NCI-H82 treated with DMSO at 0.1 percent for 48 hours (cell line): ENCODE measurements around the gene NTN5.
"Not testable (repeated sequence)": the region's sequence is repeated elsewhere in the genome, so short reads cannot be mapped to it uniquely, and the experiment has no call there.

Experiments
- DNase-seq: peaks from one replicate; lab custom pipeline; 2025; ENCODE audit not compliant: unreplicated experiment; lab: John Stamatoyannopoulos, UW

NTN5 gene

DNA sequence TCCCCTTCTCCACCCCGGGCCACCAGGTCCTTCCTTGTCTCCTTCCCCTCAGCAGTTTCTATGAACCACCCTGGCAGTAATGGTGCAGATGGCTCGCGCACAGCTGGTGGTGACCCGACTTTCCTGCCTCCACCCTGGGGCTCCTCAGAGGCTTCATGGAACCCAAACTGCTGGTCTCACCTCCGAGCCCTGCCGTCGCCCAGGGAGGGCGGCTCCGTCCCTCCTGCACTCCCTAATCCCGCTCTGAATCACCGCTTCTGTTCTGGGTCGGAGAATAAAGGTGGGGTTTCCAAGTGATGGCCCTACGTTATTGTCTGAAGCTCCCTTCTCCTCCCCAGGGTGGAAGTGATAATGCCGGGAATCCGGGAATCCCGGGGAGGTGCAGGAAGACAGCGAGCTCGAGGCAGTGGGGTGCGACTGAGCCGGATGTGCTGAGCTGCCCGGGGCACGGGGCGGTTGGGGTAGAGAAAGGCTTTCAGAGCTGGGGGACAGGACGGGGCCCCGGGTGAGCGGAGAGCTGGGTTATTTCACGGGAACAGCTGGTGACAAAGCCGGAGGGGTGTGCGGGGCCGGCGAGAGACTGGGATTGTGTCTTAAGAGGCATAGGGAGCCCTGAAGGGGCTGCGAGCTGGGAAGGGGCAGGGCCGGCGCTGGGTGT, 23.7 kb upstream of the NTN5 start:
- DNase-seq = no peak

GRCh38 chr19:48695743-48696352, 23.0 kb upstream of the NTN5 start, which contains the start of gene FUT2:
TSS of gene FUT2 (plus strand) at chr19:48695971. CDS start at chr19:48702957, 6,986 bp downstream.
- DNase-seq = no peak

DNA sequence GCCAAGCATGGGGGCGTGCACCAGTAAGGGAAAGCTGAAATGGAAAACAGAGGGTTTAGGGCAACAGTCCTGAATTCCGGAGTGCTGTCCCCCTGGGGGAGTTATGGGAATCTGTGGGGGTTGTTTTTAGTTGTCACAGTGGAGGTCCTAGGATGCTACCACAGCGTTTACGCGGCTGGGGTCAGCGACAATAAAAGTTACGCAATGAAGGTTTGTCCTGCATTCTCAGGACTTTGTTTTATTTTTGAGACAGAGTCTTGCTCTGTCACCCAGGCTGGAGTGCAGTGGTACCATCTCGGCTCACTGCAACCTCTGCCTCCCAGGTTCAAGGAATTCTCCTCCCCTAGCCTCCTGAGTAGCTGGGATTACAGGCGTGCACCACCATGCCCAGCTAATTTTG, 20.8 kb upstream of the NTN5 start:
- not testable (repeated sequence) for DNase-seq

DNA sequence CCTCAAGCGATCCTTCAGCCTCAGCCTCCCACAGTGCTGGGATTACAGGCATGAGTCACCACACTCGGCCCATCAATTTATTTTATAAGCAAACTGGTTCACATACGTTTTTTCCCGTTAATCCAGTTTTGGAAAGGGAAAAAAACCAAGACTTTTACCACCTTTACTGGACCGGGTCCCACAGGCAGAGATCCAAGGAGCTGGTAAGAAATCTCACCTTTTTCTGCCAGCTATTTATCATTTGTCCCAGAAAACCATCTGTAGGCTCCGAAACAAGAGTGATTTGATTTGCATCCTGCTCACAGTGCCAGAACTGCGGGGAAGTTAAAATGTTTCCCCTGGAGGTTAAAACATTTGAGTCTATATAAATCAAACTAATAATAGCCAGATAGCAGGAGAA, 16.6 kb upstream of the NTN5 start:
- no peak for DNase-seq

DNA sequence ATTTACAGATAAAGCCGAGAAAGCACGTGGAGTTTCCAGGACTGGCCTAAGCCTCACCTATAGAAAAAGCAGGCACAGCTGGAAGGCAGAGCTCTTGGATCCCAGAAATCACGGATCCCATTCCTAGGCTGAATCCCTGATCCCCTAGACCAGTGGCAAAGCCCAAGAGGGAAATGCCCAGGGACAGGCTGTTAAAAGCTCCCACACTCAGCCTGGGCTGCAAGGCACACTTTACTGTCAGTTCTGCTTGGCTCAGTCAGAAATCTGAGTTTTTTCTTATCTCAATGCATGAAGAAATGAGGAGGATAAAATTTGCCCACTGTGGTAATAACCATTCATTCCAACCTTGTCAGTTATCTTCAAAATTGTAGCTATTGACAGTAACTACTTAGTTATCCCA, 15.0 kb upstream of the NTN5 start:
- peak; percentile 61 for DNase-seq

DNA sequence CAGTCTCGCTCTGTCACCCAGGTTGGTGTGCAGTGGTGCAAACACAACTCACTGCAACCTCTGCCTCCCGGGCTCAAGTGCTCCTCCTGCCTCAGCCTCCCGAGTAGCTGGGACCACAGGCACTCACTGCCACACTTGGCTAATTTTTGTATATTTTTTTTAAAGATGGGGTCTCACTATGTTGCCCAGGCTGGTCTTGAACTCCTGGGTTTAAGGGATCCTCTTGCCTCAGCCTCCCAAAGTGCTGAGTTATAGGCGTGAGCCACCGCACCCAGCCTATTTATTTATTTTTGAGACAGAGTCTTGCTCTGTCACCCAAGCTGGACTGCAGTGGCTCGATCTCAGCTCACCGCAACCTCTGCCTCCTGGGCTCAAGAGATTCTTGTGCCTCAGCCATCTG, 13.8 kb upstream of the NTN5 start:
- not testable (repeated sequence) for DNase-seq

DNA sequence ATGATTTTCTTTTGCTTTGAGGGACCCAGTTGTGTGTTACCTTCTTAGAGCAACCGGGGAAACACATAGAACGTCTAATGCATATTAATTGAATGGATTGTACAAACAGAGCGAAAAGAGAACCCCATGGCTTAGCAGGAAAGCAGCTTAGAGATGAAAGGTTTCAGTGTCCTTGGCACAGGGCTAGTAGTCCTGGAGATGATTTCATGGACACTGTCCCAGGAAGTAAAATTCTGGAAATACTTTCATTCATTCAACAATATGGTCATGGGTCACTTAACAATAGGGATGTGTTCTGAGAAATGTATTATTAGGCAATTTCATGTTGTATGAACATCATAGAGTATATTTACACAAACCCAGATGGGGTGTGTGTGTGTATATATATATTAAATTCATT, 13.3 kb upstream of the NTN5 start:
- peak; percentile 31 for DNase-seq

DNA sequence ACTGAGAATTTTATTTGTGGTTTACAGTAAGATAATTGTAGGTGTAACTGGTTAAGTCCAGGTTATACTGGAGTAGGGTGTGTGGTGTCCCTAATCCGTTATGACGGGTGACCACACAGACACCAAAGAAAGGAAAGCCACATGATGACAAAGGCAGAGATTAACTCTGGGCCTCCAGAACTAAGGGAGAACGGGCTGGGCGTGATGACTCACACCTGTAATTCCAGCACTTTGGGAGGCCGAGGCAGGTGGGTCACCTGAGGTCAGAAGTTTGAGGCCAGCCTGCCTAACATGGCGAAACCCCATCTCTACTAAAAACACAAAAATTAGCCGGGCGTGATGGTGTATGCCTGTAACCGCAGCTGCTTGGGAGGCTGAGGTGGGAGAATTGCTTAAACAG, 12.8 kb upstream of the NTN5 start:
- DNase-seq = no peak

DNA sequence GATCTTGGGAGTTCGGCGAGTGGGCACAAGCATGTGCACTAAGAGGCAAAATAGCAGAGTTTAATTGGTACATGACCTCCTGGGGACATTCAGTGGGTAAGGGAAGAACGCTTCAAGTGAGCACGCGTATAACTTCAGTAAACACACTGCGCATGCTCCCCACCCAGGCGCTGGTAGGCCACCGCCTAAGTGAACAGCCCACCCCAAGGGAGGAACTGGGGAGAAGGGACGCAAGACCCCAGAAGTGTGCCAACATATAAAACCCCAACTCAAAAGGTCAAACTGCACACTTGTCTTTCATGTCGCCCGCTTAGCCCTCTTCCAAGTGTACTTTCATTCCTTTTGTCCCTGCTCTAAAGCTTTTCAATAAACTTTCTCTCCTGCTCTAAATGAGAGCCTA, 10.5 kb upstream of the NTN5 start:
- DNase-seq = no peak

DNA sequence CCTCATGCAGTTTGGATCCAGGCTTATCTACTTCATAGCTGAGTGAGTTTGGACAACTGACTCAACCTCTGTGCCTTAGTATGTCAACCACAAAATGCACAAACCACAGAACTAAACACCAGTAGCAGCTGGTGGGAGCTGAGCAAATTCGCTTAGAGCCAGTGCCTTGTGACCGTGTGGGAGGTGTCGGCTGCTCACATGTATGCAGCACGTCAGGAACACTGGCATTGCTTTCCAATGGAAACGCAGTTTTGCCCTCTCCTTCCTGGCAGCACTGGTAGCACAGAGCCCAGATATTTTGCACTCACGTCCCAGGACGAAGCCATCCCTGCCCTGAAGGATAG, 8.3 kb upstream of the NTN5 start:
- no peak for DNase-seq

GRCh38 chr19:48680436-48681126, 7.8 kb upstream of the NTN5 start:
- DNase-seq = no peak

DNA sequence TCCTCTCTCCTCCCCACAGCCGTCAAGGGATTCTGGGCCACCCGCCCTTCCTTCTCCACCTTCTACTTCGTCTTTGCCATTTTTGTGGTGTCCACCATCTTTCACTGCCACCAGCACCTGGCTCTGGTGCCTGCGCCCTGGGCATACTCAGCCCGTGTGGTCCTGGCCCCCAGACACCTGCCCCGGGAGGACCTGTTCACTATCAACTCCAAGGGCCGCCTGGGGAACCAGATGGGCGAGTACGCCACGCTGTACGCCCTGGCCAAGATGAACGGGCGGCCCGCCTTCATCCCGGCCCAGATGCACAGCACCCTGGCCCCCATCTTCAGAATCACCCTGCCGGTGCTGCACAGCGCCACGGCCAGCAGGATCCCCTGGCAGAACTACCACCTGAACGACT, 7.2 kb upstream of the NTN5 start:
- DNase-seq = not testable (repeated sequence)

- no peak for DNase-seq
These were observed 5.4 kb upstream of the NTN5 start for GRCh38 chr19:48678201-48678600.

DNA sequence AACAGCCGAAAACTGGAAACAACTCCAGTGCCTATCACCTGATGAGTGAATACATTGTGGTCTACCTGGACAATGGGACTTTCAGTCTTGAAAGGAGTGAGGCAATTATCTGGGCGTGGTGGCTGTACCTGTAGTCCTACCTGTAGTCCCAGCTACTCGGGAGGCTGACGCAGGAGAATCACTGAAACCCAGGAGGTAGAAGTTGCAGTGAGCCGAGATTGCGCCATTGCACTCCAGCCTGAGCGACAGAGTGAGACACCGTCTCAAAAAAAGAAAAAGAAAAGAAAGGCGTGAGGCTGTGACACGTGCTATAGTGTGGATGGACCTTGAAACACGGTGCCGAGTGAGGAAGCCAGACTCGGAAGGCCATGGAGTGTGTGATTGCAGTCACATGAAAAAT, 4.1 kb upstream of the NTN5 start:
- DNase-seq = no peak

DNA sequence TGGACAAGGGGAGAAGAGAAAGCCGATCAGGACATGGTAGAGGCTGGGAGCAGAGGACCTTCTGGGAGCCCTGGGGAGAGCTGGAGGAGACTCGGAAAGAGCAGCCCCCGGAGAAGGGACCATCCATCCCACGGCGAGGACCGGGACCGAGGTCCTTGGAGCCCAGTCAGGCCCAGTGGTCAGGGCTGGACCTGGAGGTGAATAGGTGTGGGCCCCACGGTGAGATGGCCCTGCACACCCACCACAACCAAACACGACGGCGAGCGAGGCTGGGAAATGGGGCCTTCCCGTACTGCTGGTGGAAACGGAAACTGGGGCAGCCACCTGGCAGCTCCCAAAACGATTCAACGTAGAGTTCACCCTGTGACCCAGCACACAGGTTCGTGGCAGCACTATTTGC, 3.7 kb upstream of the NTN5 start:
- no peak for DNase-seq

- peak; percentile 69 for DNase-seq
These were observed 2.4 kb upstream of the NTN5 start for GRCh38 chr19:48674921-48675824.

DNA sequence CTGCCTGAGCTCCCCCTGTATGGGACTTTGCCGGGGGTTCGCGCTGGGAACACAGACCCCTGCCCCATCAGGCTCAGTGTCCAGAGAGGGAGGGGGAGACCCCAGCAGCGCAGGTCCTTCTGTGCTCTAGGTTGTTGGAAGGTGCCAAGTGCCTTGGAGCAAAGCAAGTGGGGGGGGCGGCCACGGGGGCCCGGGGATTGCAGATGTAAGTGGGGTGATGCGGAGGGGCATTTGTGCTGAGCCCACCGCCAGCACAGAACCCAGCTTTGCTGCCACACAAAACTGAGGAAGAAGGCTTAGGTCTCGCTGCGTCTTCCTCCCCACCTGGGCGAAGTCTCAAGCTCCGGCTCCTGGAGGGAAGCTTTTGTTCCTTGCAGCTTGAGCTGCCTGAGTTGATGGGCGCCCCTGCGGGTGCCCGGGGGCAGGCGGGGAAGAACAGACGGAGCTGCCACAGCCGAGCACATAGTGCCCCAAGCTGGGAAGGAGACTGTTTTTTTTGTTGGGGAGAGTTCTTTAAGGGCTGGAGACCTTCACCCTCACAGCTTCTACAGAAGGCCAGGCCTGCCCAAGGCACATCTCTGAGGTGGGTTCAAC, 1.5 kb upstream of the NTN5 start:
- no peak for DNase-seq

DNA sequence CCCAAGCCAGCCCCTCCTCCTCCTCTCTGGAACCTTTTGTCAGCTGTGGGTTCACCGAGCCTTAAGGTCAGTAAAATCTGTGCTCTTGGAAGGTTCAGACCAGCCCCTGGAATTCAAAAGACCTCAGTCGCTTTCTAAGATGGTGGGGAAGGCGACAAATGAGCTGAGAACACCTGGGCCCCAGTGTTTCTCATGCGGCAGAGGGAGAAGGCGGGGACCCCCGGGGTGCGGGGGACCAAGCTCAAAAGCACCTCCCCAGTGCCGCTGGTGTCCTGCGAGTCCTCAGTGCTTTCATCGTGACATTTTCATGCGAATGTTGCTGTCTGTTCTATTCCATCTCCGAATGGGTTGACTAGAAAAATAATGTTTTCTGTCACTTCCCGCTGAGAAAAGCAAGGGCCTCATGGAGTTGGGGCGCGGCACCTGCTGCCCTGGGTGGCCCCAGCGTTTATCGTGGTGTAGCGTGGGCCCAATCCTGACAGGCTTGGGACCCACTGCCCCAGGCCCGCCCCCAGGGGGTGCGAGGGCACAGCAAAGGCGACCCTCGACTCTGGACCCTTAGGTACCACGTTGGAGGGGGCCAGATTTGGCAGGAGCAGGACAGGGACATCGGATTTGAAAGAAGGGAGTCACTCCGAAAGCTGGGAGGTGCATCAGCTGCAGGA, 751 bp upstream of the NTN5 start:
- no peak for DNase-seq

DNA sequence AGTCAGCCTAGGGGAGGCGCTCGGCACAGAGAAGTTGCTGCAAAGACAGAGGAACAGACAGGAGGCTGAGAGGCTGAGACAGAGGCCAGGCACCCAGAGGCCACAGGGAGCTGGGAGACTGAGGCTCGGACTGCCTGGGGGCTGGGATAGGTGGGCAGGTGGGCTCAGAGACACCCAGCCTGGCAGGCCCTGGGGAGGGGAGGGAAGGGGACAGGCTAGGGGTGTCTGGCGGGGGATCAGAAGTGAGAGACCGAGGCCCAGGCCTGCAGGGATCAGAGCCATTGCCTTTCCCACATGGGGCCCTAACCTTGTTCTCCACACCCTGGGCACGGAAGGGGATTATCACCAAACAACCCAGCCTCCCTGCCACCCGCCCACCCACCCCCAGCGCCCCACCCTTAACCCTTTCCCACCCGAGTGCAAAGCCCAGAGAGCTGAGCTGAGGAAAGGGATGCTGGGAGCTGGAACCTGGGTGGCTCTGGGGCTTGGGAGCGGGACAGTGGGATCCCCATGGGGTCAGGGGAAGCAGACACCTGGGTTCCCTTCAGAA, 1.3 kb downstream of the NTN5 start:
- DNase-seq = no peak

DNA sequence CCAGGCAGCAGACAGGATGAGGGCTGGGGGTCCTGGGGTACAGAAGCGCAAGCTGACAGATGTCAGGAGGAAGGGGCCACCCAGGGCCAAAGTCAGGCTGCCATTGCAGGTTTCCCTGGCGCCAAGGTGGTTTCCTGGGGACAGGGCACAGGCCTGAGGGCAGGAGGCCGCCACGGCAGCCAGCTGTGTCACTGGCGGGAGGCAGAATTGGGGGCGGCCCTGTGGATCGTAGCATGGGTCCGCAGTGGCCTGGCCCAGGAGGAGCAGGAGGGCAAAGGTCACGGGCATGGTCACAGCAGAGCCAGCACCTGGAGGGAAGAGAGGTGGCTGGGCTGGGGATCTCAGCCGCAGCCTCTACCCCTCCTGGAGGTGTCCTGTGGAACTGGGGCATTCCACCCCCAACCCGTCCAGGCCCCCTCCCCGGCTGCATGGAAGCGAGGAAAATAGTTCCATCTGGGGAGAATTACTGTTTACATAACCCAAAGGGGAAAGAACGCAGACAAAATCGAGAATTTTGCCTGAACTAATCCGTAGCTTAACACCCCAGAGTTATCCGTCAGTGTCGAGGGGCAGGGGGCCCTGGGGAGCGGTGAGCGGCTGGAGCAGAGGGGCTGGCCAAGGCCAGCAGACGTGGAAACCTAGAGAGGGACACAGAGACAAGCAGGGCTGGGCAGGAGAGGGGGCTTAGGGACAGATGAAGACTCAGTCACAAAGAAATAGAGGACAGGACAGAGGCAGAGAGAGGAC, 1.9 kb downstream of the NTN5 start:
- DNase-seq = no peak
